GM23338 (cell line): ENCODE measurements around the gene PTGER2. TPM values are rescaled to one million over a fixed set of nuclear protein-coding genes. Genes with fewer than 3 reads are reported as not detected.

ENCODE experiments used
- ATAC-seq: fragments of 200-7000 bp; cut with Tn5 transposase; 3 replicates; pipeline ENCODE4 v1.9.1; 2020
- DNase-seq: peaks from one replicate; pipeline ENCODE4 v3.0.0-alpha.2; 2015; ENCODE audit warnings: low spot score
- H2AFZ ChIP-seq: fragments of 200-600 bp; sonication (generic); 2 replicates; pipeline ENCODE4 v1.8.0; 2016; ENCODE audit warnings: antibody characterized with exemption, mild to moderate bottlenecking, moderate library complexity
- H3F3A ChIP-seq: fragments of 200-600 bp; sonication (generic); replicated peaks from 2 replicates; pipeline ENCODE4 v1.8.0; 2017; ENCODE audit warnings: antibody characterized with exemption, mixed run types, low read depth
- H3K27ac ChIP-seq: fragments of 200-600 bp; sonication (generic); 2 replicates; pipeline ENCODE4 v1.6.1; 2016; ENCODE audit warnings: low read depth
- H3K27me3 ChIP-seq: fragments of 200-600 bp; sonication (generic); 2 replicates; pipeline ENCODE4 v1.8.0; 2016; ENCODE audit warnings: mild to moderate bottlenecking, mixed run types, moderate library complexity; ENCODE audit not compliant: insufficient read depth
- H3K36me3 ChIP-seq: fragments of 200-600 bp; sonication (generic); 2 replicates; pipeline ENCODE4 v1.8.0; 2016; ENCODE audit warnings: mild to moderate bottlenecking; ENCODE audit not compliant: insufficient read depth
- H3K4me1 ChIP-seq: fragments of 200-600 bp; sonication (generic); 2 replicates; pipeline ENCODE4 v1.8.0; 2016; ENCODE audit warnings: mild to moderate bottlenecking, moderate library complexity; ENCODE audit not compliant: insufficient read depth
- H3K4me2 ChIP-seq: fragments of 200-600 bp; sonication (generic); 2 replicates; pipeline ENCODE4 v1.7.1; 2017; ENCODE audit warnings: mixed run types
- H3K4me3 ChIP-seq: fragments of 200-600 bp; sonication (generic); 2 replicates; pipeline ENCODE4 v1.6.1; 2016; ENCODE audit warnings: mixed run types
- H3K79me2 ChIP-seq: fragments of 200-600 bp; sonication (generic); replicated peaks from 2 replicates; pipeline ENCODE4 v1.8.0; 2017; ENCODE audit warnings: mild to moderate bottlenecking; ENCODE audit not compliant: insufficient read depth
- H3K9me2 ChIP-seq: fragments of 200-600 bp; sonication (generic); 2 replicates; pipeline ENCODE4 v1.8.0; 2017; ENCODE audit not compliant: insufficient read depth
- H4K20me1 ChIP-seq: fragments of 200-600 bp; sonication (generic); replicated peaks from 2 replicates; pipeline ENCODE4 v1.8.0; 2017; ENCODE audit warnings: mild to moderate bottlenecking; ENCODE audit not compliant: insufficient read depth
- H3K27ac Mint-ChIP-seq: 2 replicates; pipeline ENCODE4 v1.8.0; 2020; ENCODE audit warnings: inconsistent platforms, mild to moderate bottlenecking, moderate library complexity, mixed read lengths
- H3K27me3 Mint-ChIP-seq: 3 replicates; pipeline ENCODE4 v1.8.0; 2022; ENCODE audit warnings: low read depth, mild to moderate bottlenecking, moderate library complexity, mixed read lengths, inconsistent platforms; ENCODE audit not compliant: insufficient read depth, poor library complexity
- H3K36me3 Mint-ChIP-seq: 3 replicates; pipeline ENCODE4 v1.8.0; 2021; ENCODE audit warnings: low read depth, mild to moderate bottlenecking, inconsistent platforms, moderate library complexity, mixed read lengths
- H3K4me1 Mint-ChIP-seq: 3 replicates; pipeline ENCODE4 v1.8.0; 2020; ENCODE audit warnings: mild to moderate bottlenecking, inconsistent platforms, mixed read lengths
- H3K4me3 Mint-ChIP-seq: 3 replicates; pipeline ENCODE4 v1.8.0; 2021; ENCODE audit warnings: moderate library complexity, mild to moderate bottlenecking, inconsistent platforms, mixed read lengths
- H3K9me3 Mint-ChIP-seq: 3 replicates; pipeline ENCODE4 v1.8.0; 2020; ENCODE audit warnings: moderate library complexity, mild to moderate bottlenecking, inconsistent platforms, mixed read lengths
- CREB1 ChIP-seq: fragments of 250-450 bp; sonication (Bioruptor Pico); IDR thresholded peaks from 2 replicates; pipeline ENCODE4 v1.5.0; 2020; ENCODE audit warnings: low read depth, mild to moderate bottlenecking, moderate library complexity
- CTCF ChIP-seq, 2 experiments: fragments of 200-600 bp in 1 of 2; sonication (generic) in 1 of 2; conservative IDR thresholded peaks; 2 replicates each; pipeline versions ENCODE4 v1.5.1 to v1.6.1; 2016 to 2017; ENCODE audit warnings: antibody characterized with exemption in 2 of 2, low read depth in 2 of 2, mild to moderate bottlenecking in 2 of 2, moderate library complexity in 1 of 2
- ETS1 ChIP-seq: IDR thresholded peaks from 2 replicates; pipeline ENCODE4 v1.6.1; 2016; ENCODE audit warnings: antibody characterized with exemption
- EZH2 ChIP-seq: fragments of 200-600 bp; sonication (generic); IDR thresholded peaks from one replicate; pipeline ENCODE4 v1.8.0; 2017; ENCODE audit warnings: antibody characterized with exemption, mild to moderate bottlenecking, low read depth; ENCODE audit not compliant: unreplicated experiment
- EZH2phosphoT487 ChIP-seq: fragments of 200-600 bp; sonication (generic); IDR thresholded peaks from one replicate; pipeline ENCODE4 v1.8.1; 2018; ENCODE audit warnings: antibody characterized with exemption; ENCODE audit not compliant: unreplicated experiment
- JUNB ChIP-seq: IDR thresholded peaks from one replicate; pipeline ENCODE4 v1.6.1; 2016; ENCODE audit warnings: antibody characterized with exemption; ENCODE audit not compliant: unreplicated experiment
- NANOG ChIP-seq: IDR thresholded peaks from 2 replicates; pipeline ENCODE4 v1.6.1; 2016; ENCODE audit warnings: antibody characterized with exemption, borderline replicate concordance
- POLR2AphosphoS5 ChIP-seq: IDR thresholded peaks from 2 replicates; pipeline ENCODE4 v1.6.1; 2016; ENCODE audit warnings: antibody characterized with exemption, low read depth
- STAT1 ChIP-seq: IDR thresholded peaks from one replicate; pipeline ENCODE4 v1.6.1; 2016; ENCODE audit warnings: antibody characterized with exemption; ENCODE audit not compliant: unreplicated experiment
- ZNF114 ChIP-seq: fragments of 250-450 bp; sonication (Bioruptor Pico); IDR thresholded peaks from 2 replicates; pipeline ENCODE4 v1.5.0; 2020; ENCODE audit warnings: mild to moderate bottlenecking, moderate library complexity
- ZNF331 ChIP-seq: fragments of 250-450 bp; sonication (Bioruptor Pico); IDR thresholded peaks from 2 replicates; pipeline ENCODE4 v1.5.0; 2020; ENCODE audit warnings: low read depth, mild to moderate bottlenecking, moderate library complexity
- ZNF462 ChIP-seq: fragments of 250-450 bp; sonication (Bioruptor Pico); IDR thresholded peaks from 2 replicates; pipeline ENCODE4 v1.5.0; 2020; ENCODE audit warnings: mild to moderate bottlenecking, moderate library complexity
- polyA plus RNA-seq: library from polyadenylated mRNA; unstranded; fragments of >200 nt; fragmentation: Nextera tagmentation; extraction: Ambion mirVana; gene quantifications from 2 replicates; pipeline ENCODE4 v1.2.1, GENCODE V29; 2016
- total RNA-seq: library from RNA; depleted of rRNA; stranded (reverse); fragments of >200 nt; shearing (Covaris generic); gene quantifications from 2 replicates; pipeline ENCODE4 v1.2.3, GENCODE V29; 2014
- TF ChIP-seq, protein P1 (sequence below): IDR thresholded peaks from one replicate; pipeline ENCODE4 v1.6.1; 2018; ENCODE audit warnings: antibody characterized with exemption; ENCODE audit not compliant: unreplicated experiment

PTGER2 gene
- total and polyA plus RNA-seq, 2 experiments from 2014 or later = 1.3 TPM

GRCh38 chr14:52266179-52266578 is 47.9 kb upstream of the PTGER2 start:
- H4K20me1 ChIP-seq = no peaks in the 10 kb centered on the region
- TF ChIP-seq EZH2phosphoT487 (no peak), STAT1 (no peak), ZNF462 (CRISPR knock-in tag) (no peak), CREB1 (CRISPR knock-in tag) (no peak), ZNF114 (no peak), ZNF331 (CRISPR knock-in tag) (no peak), NANOG (no peak), CTCF (conservative IDR thresholded peaks at IDR 0.05; ENCODE audit: low read depth in 2 of 2) (no peak), ETS1 (no peak), JUNB (no peak), POLR2AphosphoS5 (no peak), EZH2 (no peak)
- TF ChIP-seq, protein P1, sequence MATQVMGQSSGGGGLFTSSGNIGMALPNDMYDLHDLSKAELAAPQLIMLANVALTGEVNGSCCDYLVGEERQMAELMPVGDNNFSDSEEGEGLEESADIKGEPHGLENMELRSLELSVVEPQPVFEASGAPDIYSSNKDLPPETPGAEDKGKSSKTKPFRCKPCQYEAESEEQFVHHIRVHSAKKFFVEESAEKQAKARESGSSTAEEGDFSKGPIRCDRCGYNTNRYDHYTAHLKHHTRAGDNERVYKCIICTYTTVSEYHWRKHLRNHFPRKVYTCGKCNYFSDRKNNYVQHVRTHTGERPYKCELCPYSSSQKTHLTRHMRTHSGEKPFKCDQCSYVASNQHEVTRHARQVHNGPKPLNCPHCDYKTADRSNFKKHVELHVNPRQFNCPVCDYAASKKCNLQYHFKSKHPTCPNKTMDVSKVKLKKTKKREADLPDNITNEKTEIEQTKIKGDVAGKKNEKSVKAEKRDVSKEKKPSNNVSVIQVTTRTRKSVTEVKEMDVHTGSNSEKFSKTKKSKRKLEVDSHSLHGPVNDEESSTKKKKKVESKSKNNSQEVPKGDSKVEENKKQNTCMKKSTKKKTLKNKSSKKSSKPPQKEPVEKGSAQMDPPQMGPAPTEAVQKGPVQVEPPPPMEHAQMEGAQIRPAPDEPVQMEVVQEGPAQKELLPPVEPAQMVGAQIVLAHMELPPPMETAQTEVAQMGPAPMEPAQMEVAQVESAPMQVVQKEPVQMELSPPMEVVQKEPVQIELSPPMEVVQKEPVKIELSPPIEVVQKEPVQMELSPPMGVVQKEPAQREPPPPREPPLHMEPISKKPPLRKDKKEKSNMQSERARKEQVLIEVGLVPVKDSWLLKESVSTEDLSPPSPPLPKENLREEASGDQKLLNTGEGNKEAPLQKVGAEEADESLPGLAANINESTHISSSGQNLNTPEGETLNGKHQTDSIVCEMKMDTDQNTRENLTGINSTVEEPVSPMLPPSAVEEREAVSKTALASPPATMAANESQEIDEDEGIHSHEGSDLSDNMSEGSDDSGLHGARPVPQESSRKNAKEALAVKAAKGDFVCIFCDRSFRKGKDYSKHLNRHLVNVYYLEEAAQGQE = no peak
- no peak overlapping the region for H3K27ac Mint-ChIP-seq
- H3K4me2 ChIP-seq = no peak overlapping the region
- H3K36me3 Mint-ChIP-seq = no peaks in the 10 kb centered on the region; the same call in 2 of the 3 replicates
- no peak overlapping the region for H2AFZ ChIP-seq
- H3K4me1 ChIP-seq = peaks cover 17% of the 10 kb centered on the region
- ATAC-seq = no peak
- H3K27me3 Mint-ChIP-seq = peaks cover 45% of the 10 kb centered on the region
- H3K4me1 Mint-ChIP-seq = peaks cover 26% of the 10 kb centered on the region
- no peaks in the 10 kb centered on the region for H3K9me2 ChIP-seq
- H3K9me3 Mint-ChIP-seq = peaks cover 2% of the 10 kb centered on the region; the same call in 1 of the 3 replicates
- H3K4me3 Mint-ChIP-seq = no peak overlapping the region
- H3K36me3 ChIP-seq = no peaks in the 10 kb centered on the region
- no peak overlapping the region for H3K4me3 ChIP-seq
- no peaks in the 10 kb centered on the region for H3K79me2 ChIP-seq
- H3K27ac ChIP-seq = no peak overlapping the region
- no peak for DNase-seq
- H3K27me3 ChIP-seq = peaks cover 62% of the 10 kb centered on the region
- no peaks in the 10 kb centered on the region for H3F3A ChIP-seq
